ENCODE results near the gene RASA3.

- TF ChIP-seq CTCF (IDR thresholded peaks at IDR 0.05) (no peak), POLR2A (IDR thresholded peaks at IDR 0.05) (no peak)
Observed at GRCh38 chr13:114121031-114121430, 11.4 kb downstream of the RASA3 start.
